Measurements from ENCODE around the gene ESYT2.
"Not testable (repeated sequence)": the region's sequence is repeated elsewhere in the genome, so short reads cannot be mapped to it uniquely, and the experiment has no call there.

The ESYT2 gene

DNA sequence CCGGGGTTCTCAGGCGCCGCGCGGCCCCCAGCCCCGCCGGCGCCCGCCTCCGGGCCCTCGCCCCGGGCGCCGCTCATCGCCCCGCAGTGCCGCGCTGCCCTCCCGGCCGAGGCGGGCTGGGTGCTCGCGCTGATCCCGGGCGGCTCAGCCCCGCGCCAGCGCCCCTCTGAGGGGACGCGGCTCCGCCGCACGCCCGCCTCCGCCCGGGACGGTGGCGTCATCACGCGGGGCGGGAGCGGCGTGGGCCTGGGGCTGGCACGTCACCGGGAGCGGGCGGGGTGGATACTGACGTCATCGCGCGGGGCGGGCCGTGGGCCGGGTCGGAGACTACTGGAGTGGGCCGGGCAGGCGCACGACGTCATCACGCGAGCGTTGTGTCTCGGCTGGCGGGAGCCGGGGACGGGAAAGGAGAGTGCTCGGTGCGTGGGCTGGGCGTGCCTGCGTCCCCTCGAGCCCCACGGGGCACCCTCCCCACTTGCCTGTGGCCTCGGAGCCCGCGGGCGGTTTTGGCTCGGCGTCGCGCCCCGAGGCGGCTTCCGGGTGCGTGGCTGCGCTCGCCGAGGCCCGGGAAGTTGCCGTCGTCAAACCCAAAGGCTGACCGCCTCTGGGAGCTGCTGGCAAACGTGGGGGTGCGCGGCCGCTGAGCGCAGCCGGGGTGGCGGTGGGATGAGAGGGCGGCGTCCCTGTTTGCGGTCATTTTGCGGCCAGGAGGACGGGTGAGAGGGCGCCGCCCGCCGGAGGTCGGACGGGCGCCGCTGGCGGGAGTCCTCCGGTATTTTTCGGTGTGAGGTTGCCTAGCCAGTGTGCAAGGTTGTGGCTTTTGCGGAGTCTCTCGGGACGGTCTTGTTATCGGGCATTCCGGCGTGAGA is at the start of gene ESYT2:
Gene ESYT2, minus strand, starts transcription at position 168 of the 869 bp plus-strand sequence. Its CDS starts 91 bp downstream, at position 77.
- DNase-seq (ENCODE audit: low spot score) = peak; percentile 98

DNA sequence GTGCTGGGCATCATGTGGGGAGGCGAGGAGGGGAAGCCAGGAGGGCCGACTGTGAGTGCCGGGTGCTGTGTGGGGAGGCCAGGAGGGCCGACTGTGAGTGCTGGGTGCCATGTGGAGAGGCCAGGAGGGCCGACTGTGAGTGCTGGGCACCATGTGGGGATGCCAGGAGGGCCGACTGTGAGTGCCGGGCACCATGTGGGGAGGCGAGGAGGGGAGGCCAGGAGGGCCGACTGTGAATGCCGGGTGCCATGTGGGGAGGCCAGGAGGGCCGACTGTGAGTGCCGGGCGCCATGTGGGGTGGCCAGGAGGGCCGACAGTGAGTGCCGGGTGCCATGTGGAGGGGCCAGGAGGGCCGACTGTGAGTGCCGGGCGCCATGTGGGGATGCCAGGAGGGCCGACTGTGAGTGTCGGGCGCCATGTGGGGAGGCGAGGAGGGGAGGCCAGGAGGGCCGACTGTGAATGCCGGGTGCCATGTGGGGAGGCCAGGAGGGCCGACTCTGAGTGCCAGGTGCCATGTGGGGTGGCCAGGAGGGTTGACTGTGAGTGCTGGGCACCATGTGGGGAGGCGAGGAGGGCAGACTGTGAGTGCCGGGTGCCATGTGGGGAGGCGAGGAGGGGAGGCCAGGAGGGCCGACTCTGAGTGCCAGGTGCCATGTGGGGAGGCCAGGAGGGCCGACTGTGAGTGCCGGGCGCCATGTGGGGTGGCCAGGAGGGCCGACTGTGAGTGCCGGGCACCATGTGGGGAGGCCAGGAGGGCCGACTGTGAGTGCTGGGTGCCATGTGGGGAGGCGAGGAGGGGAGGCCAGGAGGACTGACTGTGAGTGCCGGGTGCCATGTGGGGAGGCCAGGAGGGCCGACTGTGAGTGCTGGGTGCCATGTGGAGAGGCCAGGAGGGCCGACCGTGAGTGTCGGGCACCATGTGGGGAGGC is 49.1 kb upstream of the ESYT2 start:
- DNase-seq (ENCODE audit: low spot score) = not testable (repeated sequence)

- no peak for DNase-seq (ENCODE audit: low spot score)
Measured at GRCh38 chr7:158876984-158877383, 47.7 kb upstream of the ESYT2 start.

GRCh38 chr7:158869876-158870275 is 40.6 kb upstream of the ESYT2 start:
- DNase-seq (ENCODE audit: low spot score) = no peak

GRCh38 chr7:158868764-158869410 is 39.6 kb upstream of the ESYT2 start:
- no peak for DNase-seq (ENCODE audit: low spot score)

DNA sequence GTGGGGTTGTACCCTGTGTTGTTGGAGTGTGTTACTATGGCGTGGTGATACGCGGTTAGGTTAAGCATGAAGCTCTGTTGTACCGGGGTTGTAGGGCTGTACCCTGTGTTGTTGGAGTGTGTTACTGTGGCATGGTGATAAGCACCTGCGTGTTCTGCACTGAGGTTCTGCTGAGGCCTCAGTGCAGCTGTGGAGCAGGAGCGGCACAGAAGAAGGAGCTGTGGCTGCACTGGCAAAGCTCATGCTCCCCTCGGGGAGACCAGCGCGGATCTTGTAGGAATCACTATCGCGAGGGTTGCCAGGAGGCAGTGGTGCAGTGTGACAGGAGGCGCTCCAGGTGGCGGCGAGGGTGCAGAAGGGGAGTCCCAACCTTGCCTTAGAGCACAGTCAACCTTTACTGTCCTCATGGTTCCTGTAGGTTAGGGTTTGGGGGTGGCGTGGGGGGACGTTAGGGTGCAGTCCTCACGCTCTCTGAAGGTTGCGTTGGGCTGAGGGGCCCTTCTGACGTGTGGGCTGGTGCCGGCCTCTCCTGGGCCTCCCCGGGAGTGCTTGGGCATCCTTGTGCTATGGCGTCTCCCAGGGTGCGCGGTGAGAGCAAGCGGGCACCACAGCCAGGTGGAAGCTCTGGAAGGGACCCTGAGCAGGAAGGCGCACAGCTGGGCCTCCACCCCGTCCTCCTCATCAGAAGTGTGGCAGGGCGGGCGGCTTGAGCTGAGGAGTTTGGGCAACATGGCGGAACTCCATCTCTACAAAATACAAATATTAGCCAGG is 38.1 kb upstream of the ESYT2 start:
- DNase-seq (ENCODE audit: low spot score) = no peak

- no peak for DNase-seq (ENCODE audit: low spot score)
Measured at GRCh38 chr7:158865977-158866376, 36.7 kb upstream of the ESYT2 start.

- no peak for DNase-seq (ENCODE audit: low spot score)
Measured at GRCh38 chr7:158865462-158865922, 36.2 kb upstream of the ESYT2 start.

DNA sequence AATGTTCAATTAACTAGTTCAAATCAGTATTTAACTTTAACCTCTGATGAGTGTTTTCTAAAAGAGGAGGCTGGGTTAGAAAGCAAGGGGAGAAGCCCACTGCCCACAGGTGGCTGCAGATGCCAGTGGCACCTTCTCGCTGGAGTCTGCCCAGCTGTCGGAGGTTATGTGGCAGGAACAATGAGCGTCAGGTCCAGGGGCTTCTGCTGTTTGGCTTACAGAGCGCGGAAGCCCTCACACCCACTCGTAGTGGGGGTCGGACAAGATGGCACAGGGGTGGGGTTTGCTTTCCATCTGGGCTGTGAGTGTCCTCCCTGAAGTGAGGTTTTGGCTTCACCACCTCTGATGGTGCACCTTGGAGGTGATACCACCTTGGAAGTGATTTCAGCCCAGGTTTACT is 35.5 kb upstream of the ESYT2 start:
- DNase-seq (ENCODE audit: low spot score) = no peak

DNA sequence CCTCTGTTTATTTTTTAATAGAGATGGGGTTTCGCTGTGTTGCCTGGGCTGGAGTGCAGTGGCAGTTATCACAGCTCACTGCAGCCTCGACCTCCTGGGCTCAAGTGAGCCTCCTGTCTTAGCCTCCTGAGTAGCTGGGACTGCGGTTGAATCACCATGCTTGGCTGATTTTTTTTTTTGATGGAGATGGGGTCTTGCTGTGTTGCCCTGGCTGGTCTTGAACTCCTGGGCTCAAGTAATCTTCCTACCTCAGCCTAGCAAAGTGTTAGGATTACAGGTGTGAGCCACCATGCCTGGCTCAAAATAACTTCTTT is 35.2 kb upstream of the ESYT2 start:
- DNase-seq (ENCODE audit: low spot score) = no peak

GRCh38 chr7:158863611-158864506 is 34.5 kb upstream of the ESYT2 start:
- DNase-seq (ENCODE audit: low spot score) = peak; percentile 86

DNA sequence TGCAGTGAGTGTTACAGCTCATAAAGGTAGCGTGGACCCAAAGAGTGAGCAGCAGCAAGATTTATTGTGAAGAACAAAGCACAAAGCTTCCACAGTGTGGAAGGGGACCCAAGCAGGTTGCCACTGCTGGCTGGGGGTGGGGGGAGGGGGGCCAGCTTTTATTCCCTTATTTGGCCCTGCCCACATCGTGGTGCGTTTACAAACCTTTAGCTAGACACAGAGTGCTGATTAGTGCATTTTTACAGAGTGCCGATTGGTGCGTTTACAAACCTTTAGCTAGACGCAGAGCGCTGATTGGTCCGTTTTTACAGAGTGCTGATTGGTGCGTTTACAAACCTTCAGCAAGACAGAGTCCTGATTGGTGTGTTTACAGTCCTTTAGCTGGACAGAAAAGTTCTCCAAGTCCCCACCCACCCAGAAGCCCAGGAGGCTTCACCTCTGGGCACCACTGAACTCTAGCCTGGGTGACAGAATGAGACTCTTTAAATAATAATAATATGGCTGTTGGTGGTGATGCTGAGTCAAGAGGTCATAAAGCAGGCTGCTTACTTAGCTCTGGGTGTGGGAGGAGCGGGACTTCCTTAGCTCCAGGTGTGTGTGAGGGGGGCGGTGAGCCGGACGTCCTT is 33.8 kb upstream of the ESYT2 start:
- DNase-seq (ENCODE audit: low spot score) = not testable (repeated sequence)

GRCh38 chr7:158861936-158862704 is 32.8 kb upstream of the ESYT2 start:
- no peak for DNase-seq (ENCODE audit: low spot score)

GRCh38 chr7:158861004-158861787 is 31.9 kb upstream of the ESYT2 start:
- no peak for DNase-seq (ENCODE audit: low spot score)

GRCh38 chr7:158860394-158860793 is 31.1 kb upstream of the ESYT2 start:
- no peak for DNase-seq (ENCODE audit: low spot score)

GRCh38 chr7:158858592-158859503 is 29.5 kb upstream of the ESYT2 start:
- DNase-seq (ENCODE audit: low spot score) = no peak

All from AG08395 (cell line).